Activated CD4-positive, alpha-beta T cell treated with anti-CD3 and anti-CD28 coated beads, Interleukin-2, amount 10 ng/mL, durations not matched to agents 7 days and 5 days (primary cell): ENCODE results near the gene GOLGA6C. TPM values are rescaled to one million over a fixed set of nuclear protein-coding genes. Genes with fewer than 3 reads are reported as not detected.
"Not testable (repeated sequence)": the region's sequence is repeated elsewhere in the genome, so short reads cannot be mapped to it uniquely, and the experiment has no call there.

Experiments
- CTCF ChIA-PET: fragments of 350-600 bp; sonication (Branson Sonifier 250); formaldehyde crosslinking; loops from one replicate; lab custom pipeline; 2021; ENCODE audit warnings: antibody characterized with exemption; lab: Charles Lee
- POLR2A ChIA-PET: fragments of 350-600 bp; sonication (Branson Sonifier 250); formaldehyde crosslinking; loops from one replicate; lab custom pipeline; 2021; ENCODE audit warnings: antibody characterized with exemption; lab: Charles Lee
- DNase-seq: peaks from one replicate; pipeline ENCODE4 v3.0.0-alpha.2; 2020
- H3K27ac Mint-ChIP-seq: one replicate; pipeline ENCODE4 v1.8.0; 2021; ENCODE audit warnings: mild to moderate bottlenecking, moderate library complexity, mixed read lengths
- H3K27me3 Mint-ChIP-seq: one replicate; pipeline ENCODE4 v1.8.0; 2021; ENCODE audit warnings: mixed read lengths
- H3K36me3 Mint-ChIP-seq: one replicate; pipeline ENCODE4 v1.8.0; 2021; ENCODE audit warnings: low read depth, mixed read lengths
- H3K4me1 Mint-ChIP-seq: one replicate; pipeline ENCODE4 v1.8.0; 2021; ENCODE audit warnings: mixed read lengths
- H3K4me3 Mint-ChIP-seq: one replicate; pipeline ENCODE4 v1.8.0; 2021; ENCODE audit warnings: mild to moderate bottlenecking, moderate library complexity, mixed read lengths
- H3K9me3 Mint-ChIP-seq: one replicate; pipeline ENCODE4 v1.8.0; 2021; ENCODE audit warnings: mixed read lengths
- total RNA-seq, 2 experiments: library from RNA; stranded (reverse); gene quantifications; one replicate each; pipeline ENCODE4 v1.2.3, GENCODE V29; 2021

GOLGA6C gene
- total RNA-seq, 2 experiments from 2014 or later = not detected

DNA sequence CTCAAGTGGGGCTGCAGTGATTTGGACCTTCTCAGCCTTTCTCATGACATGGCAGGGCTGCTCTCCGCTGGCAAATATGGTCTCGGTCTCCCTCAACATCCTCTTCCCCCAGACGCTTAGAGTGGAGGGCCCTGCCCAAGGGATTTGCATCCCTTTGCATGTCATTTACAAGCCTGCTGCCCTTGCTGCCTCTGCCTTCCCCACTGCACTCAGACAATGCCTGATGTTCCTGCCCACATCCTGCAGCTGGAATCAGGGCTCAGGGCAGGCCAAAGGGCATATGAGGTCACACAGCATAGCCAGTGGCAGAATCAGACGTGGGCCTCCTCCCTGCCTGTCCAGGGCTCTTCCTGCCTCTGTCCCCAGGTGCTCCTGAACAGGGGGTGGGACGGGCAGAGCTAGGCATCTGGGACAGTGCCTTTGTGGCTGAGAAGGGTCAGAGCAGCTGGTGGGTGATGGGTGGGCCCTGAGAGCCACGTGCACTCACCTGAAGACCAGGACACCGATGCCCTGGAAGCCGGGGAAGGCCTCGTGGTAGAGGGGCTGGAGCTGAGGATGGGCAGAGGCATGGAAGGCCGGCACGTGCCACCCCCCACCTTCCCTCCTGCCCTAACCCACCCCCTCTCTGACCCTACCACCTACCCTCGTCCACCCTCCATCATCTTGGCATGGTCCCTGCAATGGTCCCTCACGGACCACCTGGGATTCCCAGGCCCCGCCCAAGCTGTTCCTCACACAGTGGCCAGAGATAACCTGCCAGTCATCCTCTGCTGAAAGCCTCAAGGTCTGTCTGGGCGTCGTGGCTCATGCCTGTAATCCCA is 27.4 kb upstream of the GOLGA6C start:
- POLR2A ChIA-PET = no interaction called here

DNA sequence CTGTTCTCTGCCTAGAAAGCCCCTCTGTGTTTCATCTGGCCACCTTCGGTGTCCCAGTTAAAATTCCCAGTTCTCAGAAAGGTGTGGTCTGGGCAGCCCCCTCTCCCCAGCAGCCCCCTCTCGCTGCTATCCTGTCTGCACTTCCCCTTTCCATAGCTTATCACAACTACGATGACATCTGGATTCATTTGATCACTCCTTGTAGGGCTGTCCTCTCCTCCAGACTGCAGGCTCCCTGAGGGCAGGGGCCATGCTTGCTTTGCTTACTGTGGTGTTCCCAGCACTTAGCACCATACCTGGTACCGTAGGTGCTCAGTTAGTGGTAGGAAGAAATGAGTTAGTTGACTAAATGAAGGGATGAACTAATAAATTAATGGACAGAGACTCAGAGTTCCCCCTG is 26.3 kb upstream of the GOLGA6C start:
- Mint-ChIP-seq H3K9me3 (no peaks in the 10 kb centered on the region), H3K4me3 (no peak overlapping the region), H3K27me3 (peaks cover 4% of the 10 kb centered on the region), H3K4me1 (no peaks in the 10 kb centered on the region), H3K27ac (no peak overlapping the region), H3K36me3 (no peaks in the 10 kb centered on the region)
- CTCF ChIA-PET = no interaction called here
- DNase-seq = no peak
- POLR2A ChIA-PET = no interaction called here

More for the DNA sequence above, 27.4 kb upstream of the GOLGA6C start:
- Mint-ChIP-seq H3K4me3 (no peak overlapping the region), H3K27ac (no peak overlapping the region), H3K27me3 (peaks cover 4% of the 10 kb centered on the region), H3K9me3 (no peaks in the 10 kb centered on the region), H3K36me3 (no peaks in the 10 kb centered on the region), H3K4me1 (no peaks in the 10 kb centered on the region)
- no peak for DNase-seq
- CTCF ChIA-PET = interaction anchor here (1.1 to 1.3 kb wide), 2 partner anchors 8 to 18 kb away, joined by 3 to 6 read pairs; no protein-coding TSS in a partner anchor

DNA sequence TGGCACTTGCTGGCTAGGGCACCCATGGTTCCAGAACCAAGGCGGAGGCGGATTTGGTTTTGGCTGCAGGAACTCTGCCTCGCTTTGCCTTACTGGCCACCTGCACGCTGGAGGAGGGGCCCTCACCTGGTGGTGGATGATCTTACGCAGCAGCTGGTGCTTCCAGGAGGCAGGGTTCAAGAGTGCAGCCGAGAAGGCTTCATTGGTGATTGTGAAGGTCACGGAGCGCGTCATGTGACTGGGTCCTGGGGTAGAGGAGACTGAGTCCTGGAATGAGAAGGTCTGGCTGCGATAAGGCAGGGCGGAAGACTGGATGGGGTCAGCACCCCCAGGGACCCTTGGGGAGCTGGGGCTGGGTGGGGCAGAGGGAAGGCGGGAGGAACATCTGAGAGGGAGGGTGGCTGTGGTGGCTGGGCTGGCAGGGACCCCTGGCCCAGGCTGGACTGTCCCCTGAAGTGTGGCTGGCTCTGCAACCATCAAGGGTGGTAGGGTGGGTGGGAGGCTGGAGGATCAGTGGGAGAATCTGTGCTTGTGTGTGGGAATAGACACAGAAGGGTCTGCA is 25.8 kb upstream of the GOLGA6C start:
- DNase-seq = no peak
- H3K9me3 Mint-ChIP-seq = no peaks in the 10 kb centered on the region
- peaks cover 4% of the 10 kb centered on the region for H3K27me3 Mint-ChIP-seq
- H3K4me1 Mint-ChIP-seq = no peaks in the 10 kb centered on the region
- POLR2A ChIA-PET = no interaction called here
- H3K36me3 Mint-ChIP-seq = no peaks in the 10 kb centered on the region
- no peak overlapping the region for H3K4me3 Mint-ChIP-seq
- CTCF ChIA-PET = no interaction called here
- H3K27ac Mint-ChIP-seq = no peak overlapping the region

DNA sequence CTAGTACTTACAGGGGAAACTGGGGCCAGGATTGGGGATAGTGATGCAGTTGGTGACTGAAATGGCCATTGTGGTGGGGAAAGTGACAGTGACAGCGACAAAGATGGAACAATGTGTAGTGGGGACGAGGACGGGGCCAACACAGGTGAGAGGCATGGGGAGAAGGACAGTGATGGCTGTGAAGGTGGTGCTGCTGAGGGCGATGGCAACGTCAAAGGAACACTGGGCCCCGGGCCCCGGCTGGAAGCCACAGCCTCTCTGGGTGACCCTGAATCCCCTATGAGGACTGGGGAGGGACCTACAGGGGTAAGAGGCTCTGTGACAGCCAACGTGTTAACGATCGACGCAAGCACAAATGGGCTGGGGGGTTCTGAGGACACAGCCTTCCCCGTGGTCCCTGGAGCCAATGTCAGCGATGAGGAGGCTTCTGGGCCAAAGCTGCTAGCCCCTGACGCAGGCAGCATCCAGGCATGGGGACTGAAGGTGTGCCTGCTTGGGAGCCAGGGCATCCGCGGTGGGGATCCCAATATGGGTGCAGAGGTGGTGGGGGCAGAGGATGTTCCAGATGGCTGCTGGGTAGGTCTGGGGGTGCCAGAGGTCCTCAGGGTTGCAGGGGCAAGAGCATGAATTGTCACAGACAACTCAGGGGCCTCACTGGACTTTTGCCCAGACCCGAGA is 25.2 kb upstream of the GOLGA6C start:
- ChIA-PET CTCF (no interaction called here), POLR2A (no interaction called here)
- Mint-ChIP-seq H3K4me3 (no peak overlapping the region), H3K4me1 (no peaks in the 10 kb centered on the region), H3K27ac (no peak overlapping the region), H3K27me3 (peaks cover 4% of the 10 kb centered on the region), H3K9me3 (no peaks in the 10 kb centered on the region), H3K36me3 (no peaks in the 10 kb centered on the region)
- DNase-seq = no peak

DNA sequence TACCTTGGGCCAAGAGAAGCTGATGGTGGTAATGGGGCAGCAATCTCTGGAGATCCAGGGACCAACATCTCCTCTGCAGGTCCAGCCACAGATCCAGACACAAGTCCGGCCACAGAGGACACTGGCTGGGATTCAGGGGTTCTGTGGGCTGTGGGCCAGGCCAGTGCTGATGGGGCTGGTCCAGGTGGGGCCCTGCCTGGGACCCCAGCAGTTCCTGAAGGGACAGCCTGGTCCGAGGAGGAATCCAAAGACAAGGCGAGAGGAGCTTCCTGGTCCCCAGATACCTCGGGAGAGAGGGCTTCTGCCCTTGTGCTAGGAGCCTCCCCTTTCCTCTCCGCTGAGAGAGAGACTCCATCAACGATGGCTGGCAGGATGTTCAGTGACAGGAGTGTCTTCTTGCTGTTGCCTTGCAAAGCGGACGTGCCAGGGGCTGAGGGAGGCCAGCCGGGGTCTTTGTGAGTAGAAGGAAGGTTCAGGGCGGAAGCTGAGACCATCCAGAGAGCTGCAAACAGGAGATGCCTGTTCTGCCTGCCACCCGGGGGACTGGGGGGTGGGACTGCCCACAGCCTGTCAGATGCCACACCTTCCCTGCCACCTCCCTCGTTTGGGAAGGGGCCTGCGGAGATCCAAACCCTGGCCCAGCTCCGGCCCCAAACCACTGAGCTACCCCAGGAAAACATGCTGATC is 24.5 kb upstream of the GOLGA6C start:
- Mint-ChIP-seq H3K4me1 (no peaks in the 10 kb centered on the region), H3K27me3 (peaks cover 4% of the 10 kb centered on the region), H3K9me3 (no peaks in the 10 kb centered on the region), H3K27ac (no peak overlapping the region), H3K36me3 (no peaks in the 10 kb centered on the region), H3K4me3 (no peak overlapping the region)
- ChIA-PET CTCF (interaction anchor here (0.6 to 1.1 kb wide), 2 partner anchors 10 to 14 kb away, joined by 3 read pairs; no protein-coding TSS in a partner anchor), POLR2A (no interaction called here)
- DNase-seq = no peak

DNA sequence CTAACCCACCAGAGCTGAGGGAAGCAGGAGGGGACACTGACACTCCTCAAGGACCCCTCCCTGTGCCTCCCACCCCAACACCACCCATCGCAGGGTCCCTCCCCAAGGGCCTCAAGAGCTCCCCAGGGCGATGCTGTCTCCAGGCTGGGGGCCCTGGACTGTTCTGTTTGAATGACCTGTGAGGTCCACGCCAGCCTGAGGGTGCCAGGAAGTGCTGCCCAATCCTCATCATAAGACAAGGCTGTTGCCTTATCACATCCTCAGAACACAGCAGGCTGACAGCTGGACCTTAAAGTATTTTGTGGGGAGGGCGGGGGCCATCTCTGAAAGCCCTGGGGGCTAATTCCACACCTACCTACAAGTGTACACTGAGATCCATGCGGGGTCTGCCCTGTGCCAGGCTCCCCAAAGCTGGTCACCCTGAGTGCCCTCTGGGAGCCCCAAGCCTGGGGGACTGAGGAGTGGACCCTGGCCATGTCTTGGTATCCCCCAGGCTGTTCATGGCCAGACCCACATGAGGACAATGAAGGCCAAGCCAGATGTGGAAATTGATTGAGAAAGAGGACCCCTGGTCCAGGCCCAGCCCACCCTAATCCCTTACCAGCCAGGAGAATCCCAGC is 23.8 kb upstream of the GOLGA6C start:
- no peak for DNase-seq
- no peaks in the 10 kb centered on the region for H3K36me3 Mint-ChIP-seq
- H3K4me1 Mint-ChIP-seq = no peaks in the 10 kb centered on the region
- H3K4me3 Mint-ChIP-seq = no peak overlapping the region
- no peak overlapping the region for H3K27ac Mint-ChIP-seq
- POLR2A ChIA-PET = no interaction called here
- CTCF ChIA-PET = interaction anchor here (0.6 to 1.1 kb wide), 2 partner anchors 10 to 14 kb away, joined by 3 read pairs; no protein-coding TSS in a partner anchor
- peaks cover 7% of the 10 kb centered on the region for H3K27me3 Mint-ChIP-seq
- no peaks in the 10 kb centered on the region for H3K9me3 Mint-ChIP-seq

DNA sequence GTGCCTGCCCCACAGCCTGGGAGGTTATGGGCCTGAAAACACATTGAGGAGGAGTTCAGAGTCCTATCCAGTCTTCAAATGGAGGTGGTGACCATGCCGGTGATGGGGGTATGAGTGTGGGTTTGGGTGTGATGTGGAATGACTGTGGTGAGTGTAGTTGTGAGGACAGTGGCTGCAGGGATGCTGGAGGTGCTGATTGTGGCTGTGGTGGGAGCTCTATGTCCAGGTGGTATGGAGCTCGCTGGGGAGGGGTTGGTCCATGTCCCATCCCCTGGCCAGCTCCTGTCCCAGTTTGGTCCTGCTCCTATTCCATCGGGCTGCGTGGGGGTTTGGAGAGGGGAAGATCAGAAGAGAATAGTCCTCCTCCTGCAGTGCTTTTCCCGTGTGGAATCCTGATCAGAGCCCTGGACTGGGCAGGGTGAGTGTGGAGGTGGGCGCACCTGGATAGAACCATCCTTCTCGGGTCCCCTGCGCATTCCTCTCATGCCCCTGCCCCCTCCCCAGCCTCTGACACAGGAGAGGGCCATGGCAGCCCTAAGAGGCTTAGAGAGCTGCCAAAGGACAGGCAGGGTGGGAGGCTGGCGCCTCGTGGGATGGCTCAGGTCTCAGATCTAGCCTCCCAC is 23.0 kb upstream of the GOLGA6C start:
- Mint-ChIP-seq H3K4me1 (no peaks in the 10 kb centered on the region), H3K27me3 (peaks cover 12% of the 10 kb centered on the region), H3K4me3 (no peak overlapping the region), H3K36me3 (no peaks in the 10 kb centered on the region), H3K9me3 (no peaks in the 10 kb centered on the region), H3K27ac (no peak overlapping the region)
- ChIA-PET CTCF (interaction anchor here (0.5 kb wide), 1 partner anchor 199 kb away, joined by 3 read pairs; no protein-coding TSS in a partner anchor), POLR2A (no interaction called here)
- no peak for DNase-seq

DNA sequence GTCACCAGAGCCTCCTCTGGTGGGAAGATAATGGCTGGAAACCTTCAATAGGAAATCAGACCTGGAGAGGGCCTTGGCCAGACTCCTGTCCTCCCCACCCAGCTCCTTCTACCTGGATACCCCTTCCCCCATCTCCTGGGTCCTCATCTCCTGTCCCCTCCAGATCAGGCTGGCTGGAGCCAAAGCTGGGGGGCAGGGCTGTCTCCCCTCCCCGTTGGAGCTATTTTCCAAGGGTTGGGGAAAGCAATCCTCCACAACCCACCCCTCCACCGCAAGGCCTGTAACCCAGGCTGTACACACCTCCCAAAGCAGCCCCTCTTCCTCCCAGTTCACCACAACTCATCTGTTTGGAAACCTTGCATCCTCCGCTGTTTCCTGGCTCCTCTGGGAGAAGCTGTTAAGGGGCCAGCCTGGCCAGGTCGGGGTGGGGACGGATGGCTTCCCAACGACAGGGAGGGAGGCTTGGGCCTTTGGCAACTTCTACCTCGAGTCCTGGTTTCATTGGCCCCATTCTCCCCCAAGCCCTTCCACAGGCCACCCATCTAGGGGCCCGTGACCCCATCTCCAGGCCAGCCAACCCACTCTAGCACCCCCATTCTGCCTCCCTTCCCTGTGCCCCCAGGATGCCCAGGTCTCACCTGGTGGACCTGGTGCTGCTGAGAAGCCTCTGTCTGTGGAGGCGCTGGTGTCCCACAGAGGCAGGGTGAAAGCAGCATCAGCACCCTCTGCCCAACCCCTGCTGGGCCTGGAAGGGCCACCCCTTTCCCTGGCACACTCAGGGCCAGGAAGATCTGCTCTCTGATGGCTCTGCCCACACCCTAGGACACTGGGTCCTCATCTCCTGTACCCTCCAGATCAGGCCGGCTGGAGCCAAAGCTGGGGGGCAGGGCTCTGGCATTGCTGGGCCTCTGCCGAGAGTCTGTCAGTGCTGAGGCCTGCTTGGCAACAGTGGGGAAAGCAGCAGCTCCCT is 22.1 kb upstream of the GOLGA6C start:
- Mint-ChIP-seq H3K4me1 (no peaks in the 10 kb centered on the region), H3K9me3 (no peaks in the 10 kb centered on the region), H3K36me3 (no peaks in the 10 kb centered on the region), H3K27me3 (peaks cover 14% of the 10 kb centered on the region), H3K27ac (no peak overlapping the region), H3K4me3 (no peak overlapping the region)
- no peak for DNase-seq
- ChIA-PET CTCF (no interaction called here), POLR2A (no interaction called here)

DNA sequence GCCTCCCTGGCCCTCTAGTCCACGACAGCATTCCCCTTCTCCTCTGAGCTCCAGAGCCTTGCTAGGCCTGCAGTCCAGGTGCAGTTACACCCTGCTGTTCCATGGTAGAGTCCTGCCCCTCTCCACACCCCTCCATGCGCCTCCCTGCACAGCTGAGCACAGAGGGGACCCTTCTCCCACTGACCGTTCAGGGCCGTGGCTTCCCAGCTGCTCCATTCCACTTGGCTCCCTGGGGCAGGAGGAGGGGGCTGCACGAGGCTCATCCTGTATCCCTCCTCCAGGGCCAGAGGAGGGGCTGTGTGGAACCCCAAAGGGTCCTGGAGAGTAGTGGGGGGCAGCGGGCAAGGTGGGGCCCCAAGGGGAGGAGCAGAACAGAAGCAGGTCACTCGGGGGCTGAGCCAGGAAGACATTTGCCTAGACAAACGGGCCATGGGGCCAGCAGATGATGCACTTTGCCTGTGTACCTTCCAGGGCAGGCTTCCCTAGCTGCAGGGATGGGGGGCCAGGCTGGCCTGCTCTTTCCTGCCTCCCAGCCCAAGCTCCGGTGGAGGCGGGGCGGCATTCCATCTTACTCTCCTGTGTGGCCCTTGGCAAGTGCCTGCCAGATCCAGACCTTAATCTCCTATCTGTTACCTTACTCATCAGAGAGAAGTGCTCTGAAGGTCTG is 20.7 kb upstream of the GOLGA6C start:
- Mint-ChIP-seq H3K4me3 (no peak overlapping the region), H3K4me1 (no peaks in the 10 kb centered on the region), H3K36me3 (no peaks in the 10 kb centered on the region), H3K27me3 (peaks cover 10% of the 10 kb centered on the region), H3K27ac (no peak overlapping the region), H3K9me3 (no peaks in the 10 kb centered on the region)
- no peak for DNase-seq
- POLR2A ChIA-PET = no interaction called here
- CTCF ChIA-PET = interaction anchor here (0.8 kb wide), 1 partner anchor 33 kb away, joined by 3 read pairs; no protein-coding TSS in a partner anchor

DNA sequence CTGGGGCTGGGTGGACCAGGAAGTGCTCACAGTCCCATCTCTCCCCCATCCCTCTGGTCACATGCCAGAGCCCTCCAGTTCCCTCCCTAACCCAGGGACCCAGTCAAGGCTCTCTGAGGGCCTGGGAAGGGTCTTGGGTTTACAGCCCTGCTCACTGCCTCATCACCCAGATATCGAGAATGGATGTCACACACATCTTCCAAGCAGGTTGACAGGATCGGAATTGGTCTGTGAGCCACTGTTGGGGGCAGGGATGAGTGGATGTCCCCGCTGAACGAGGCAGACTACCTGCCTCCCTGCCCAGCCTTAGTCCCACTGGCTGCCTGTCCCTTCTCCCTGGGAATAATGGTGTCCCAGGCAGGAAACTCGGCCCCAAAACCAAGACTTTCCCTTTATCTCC is 20.0 kb upstream of the GOLGA6C start:
- no peak overlapping the region for H3K4me3 Mint-ChIP-seq
- ChIA-PET CTCF (interaction anchor here (0.6 to 1.5 kb wide), 2 partner anchors 8 to 42 kb away, joined by 6 read pairs; no protein-coding TSS in a partner anchor), POLR2A (no interaction called here)
- no peaks in the 10 kb centered on the region for H3K4me1 Mint-ChIP-seq
- H3K27ac Mint-ChIP-seq = no peak overlapping the region
- no peaks in the 10 kb centered on the region for H3K9me3 Mint-ChIP-seq
- H3K27me3 Mint-ChIP-seq = peaks cover 10% of the 10 kb centered on the region
- no peak for DNase-seq
- no peaks in the 10 kb centered on the region for H3K36me3 Mint-ChIP-seq

DNA sequence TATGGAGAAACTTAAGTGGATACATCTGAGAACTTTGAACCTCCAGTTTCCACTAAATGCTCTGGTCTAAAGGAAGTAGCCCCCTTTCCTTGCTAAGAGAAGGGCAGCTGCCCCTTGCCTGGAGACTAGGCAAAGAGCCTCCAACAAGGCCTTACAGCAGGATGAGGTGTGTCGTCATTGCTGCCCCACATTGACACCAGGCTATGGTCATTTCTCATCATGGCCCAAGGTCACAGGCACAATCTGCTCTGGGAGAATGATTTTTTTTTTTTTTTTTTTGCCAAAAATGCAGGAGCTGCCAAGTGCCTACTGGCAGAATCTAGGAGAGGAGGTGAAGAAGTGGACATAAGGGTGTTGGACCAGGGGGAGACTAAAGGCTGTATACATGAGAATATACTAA is 12.4 kb upstream of the GOLGA6C start:
- H3K27me3 Mint-ChIP-seq = peaks cover 14% of the 10 kb centered on the region
- H3K9me3 Mint-ChIP-seq, CTCF ChIA-PET, H3K4me1 Mint-ChIP-seq, H3K4me3 Mint-ChIP-seq, POLR2A ChIA-PET, H3K36me3 Mint-ChIP-seq, H3K27ac Mint-ChIP-seq, DNase-seq: not testable (repeated sequence)
